Osteoblast (primary cell): ENCODE measurements around the gene RWDD2A. TPM values are rescaled to one million over a fixed set of nuclear protein-coding genes. Genes with fewer than 3 reads are reported as not detected.
A peak's percentile ranks its signal among the peaks of the same experiment; 100 is the strongest.

ENCODE experiments used
- DNase-seq: peaks from one replicate; pipeline ENCODE4 v3.0.0; 2011; ENCODE audit warnings: low spot score, mixed read lengths; ENCODE audit not compliant: insufficient read length; ENCODE audit errors: missing footprints
- H2AFZ ChIP-seq: 2 replicates; pipeline ENCODE4 v1.6.0; 2011; ENCODE audit warnings: mild to moderate bottlenecking, low read length
- H3K27ac ChIP-seq: 2 replicates; pipeline ENCODE4 v1.5.1; 2011; ENCODE audit warnings: mild to moderate bottlenecking, low read depth, low read length, moderate library complexity
- H3K27me3 ChIP-seq: 2 replicates; pipeline ENCODE4 v1.6.0; 2012; ENCODE audit warnings: mild to moderate bottlenecking, control low read depth, inconsistent platforms, low read length, moderate library complexity; ENCODE audit not compliant: insufficient read depth
- H3K36me3 ChIP-seq: 2 replicates; pipeline ENCODE4 v1.5.1; 2011; ENCODE audit warnings: mild to moderate bottlenecking, low read length, control low read depth, moderate library complexity; ENCODE audit not compliant: insufficient read depth
- H3K4me1 ChIP-seq: 2 replicates; pipeline ENCODE4 v1.5.1; 2011; ENCODE audit warnings: mild to moderate bottlenecking, low read length, control low read depth, moderate library complexity; ENCODE audit not compliant: insufficient read depth
- H3K4me2 ChIP-seq: 2 replicates; pipeline ENCODE4 v1.6.0; 2011; ENCODE audit warnings: mild to moderate bottlenecking, low read length; ENCODE audit not compliant: insufficient read depth
- H3K4me3 ChIP-seq: fragments of 200-600 bp; sonication (generic); 3 replicates; pipeline ENCODE4 v1.5.1; 2012; ENCODE audit warnings: mild to moderate bottlenecking, low read length, inconsistent platforms; ENCODE audit not compliant: insufficient read depth
- H3K79me2 ChIP-seq: 2 replicates; pipeline ENCODE4 v1.6.0; 2012; ENCODE audit warnings: mild to moderate bottlenecking, low read length, control low read depth, inconsistent platforms; ENCODE audit not compliant: insufficient read depth
- H3K9me3 ChIP-seq: 2 replicates; pipeline ENCODE4 v1.5.1; 2011; ENCODE audit warnings: low read depth, low read length, control low read depth
- H4K20me1 ChIP-seq: 2 replicates; pipeline ENCODE4 v1.6.0; 2012; ENCODE audit warnings: mild to moderate bottlenecking, low read length, control low read depth; ENCODE audit not compliant: insufficient read depth
- CTCF ChIP-seq: IDR thresholded peaks from 2 replicates; pipeline ENCODE4 v1.5.1; 2011; ENCODE audit warnings: mild to moderate bottlenecking, low read depth, low read length, moderate library complexity; ENCODE audit errors: extremely low read depth
- total RNA-seq: library from RNA; depleted of rRNA; stranded (reverse); fragments of >200 nt; gene quantifications from 2 replicates; pipeline ENCODE4 v1.2.3, GENCODE V29; 2012

RWDD2A gene
- total RNA-seq, 1 donor, result 5.4 TPM

GRCh38 chr6:83215131-83216047, 22.2 kb downstream of the RWDD2A start:
- DNase-seq, result peak; percentile 17
- Histone ChIP-seq H3K79me2 (no peaks in the 10 kb centered on the region), H3K9me3 (no peaks in the 10 kb centered on the region), H3K27ac (peak overlapping the region; percentile 93), H4K20me1 (no peaks in the 10 kb centered on the region), H3K36me3 (no peaks in the 10 kb centered on the region), H3K4me1 (peaks cover 22% of the 10 kb centered on the region), H2AFZ (peak overlapping the region; percentile 85), H3K4me2 (peak overlapping the region; percentile 75), H3K4me3 (peak overlapping the region; percentile 29), H3K27me3 (no peaks in the 10 kb centered on the region)
- TF ChIP-seq CTCF, result peak; percentile 95

- Histone ChIP-seq H3K27ac (peak overlapping the region; percentile 93), H3K4me1 (peaks cover 22% of the 10 kb centered on the region), H2AFZ (peak overlapping the region; percentile 8), H4K20me1 (no peaks in the 10 kb centered on the region), H3K79me2 (no peaks in the 10 kb centered on the region), H3K27me3 (no peaks in the 10 kb centered on the region), H3K9me3 (no peaks in the 10 kb centered on the region), H3K4me3 (no peak overlapping the region), H3K4me2 (no peak overlapping the region), H3K36me3 (no peaks in the 10 kb centered on the region)
- DNase-seq, result no peak
- no peak for TF ChIP-seq CTCF
These were observed 23.6 kb downstream of the RWDD2A start for GRCh38 chr6:83216806-83217205.

- Histone ChIP-seq H3K36me3 (no peaks in the 10 kb centered on the region), H3K27me3 (no peaks in the 10 kb centered on the region), H2AFZ (no peak overlapping the region), H4K20me1 (no peaks in the 10 kb centered on the region), H3K27ac (no peak overlapping the region), H3K4me1 (peaks cover 22% of the 10 kb centered on the region), H3K79me2 (no peaks in the 10 kb centered on the region), H3K9me3 (no peaks in the 10 kb centered on the region), H3K4me3 (no peak overlapping the region), H3K4me2 (no peak overlapping the region)
- no peak for TF ChIP-seq CTCF
- DNase-seq, result no peak
These were observed 25.5 kb downstream of the RWDD2A start for GRCh38 chr6:83218646-83219045.

GRCh38 chr6:83220121-83220520, 27.0 kb downstream of the RWDD2A start:
- no peak for TF ChIP-seq CTCF
- H3K79me2 ChIP-seq, result no peaks in the 10 kb centered on the region
- no peaks in the 10 kb centered on the region for H3K27me3 ChIP-seq
- H3K4me2 ChIP-seq, result no peak overlapping the region
- H4K20me1 ChIP-seq, result no peaks in the 10 kb centered on the region
- H2AFZ ChIP-seq, result no peak overlapping the region
- peaks cover 19% of the 10 kb centered on the region for H3K4me1 ChIP-seq
- no peaks in the 10 kb centered on the region for H3K36me3 ChIP-seq
- no peak for DNase-seq
- H3K27ac ChIP-seq, result no peak overlapping the region
- H3K4me3 ChIP-seq, result no peak overlapping the region
- H3K9me3 ChIP-seq, result no peaks in the 10 kb centered on the region
